Thoracic aorta (tissue), 2 donors: ENCODE data around the gene TMEM204. TPM values are rescaled to one million over a fixed set of nuclear protein-coding genes. Genes with fewer than 3 reads are reported as not detected.

Source experiments
- ATAC-seq: fragments of 150-250 bp; one replicate; pipeline ENCODE4 v1.8.0; 2017; ENCODE audit warnings: low read depth; ENCODE audit not compliant: insufficient number of reproducible peaks, low FRiP score
- DNase-seq: peaks from one replicate; pipeline ENCODE4 v3.0.0-alpha.2; 2020; ENCODE audit warnings: low spot score
- H3K27ac ChIP-seq, 2 donors: fragments of 200-600 bp; sonication (generic); 1 replicate in 1 of 2; 2 replicates in 1 of 2; pipeline ENCODE4 v1.5.1; 2016; ENCODE audit warnings: mild to moderate bottlenecking in 2 of 2, moderate library complexity in 2 of 2
- H3K27me3 ChIP-seq: fragments of 200-600 bp; sonication (generic); replicated peaks from 2 replicates; pipeline ENCODE4 v1.6.0; 2016; ENCODE audit warnings: mild to moderate bottlenecking; ENCODE audit not compliant: insufficient read depth
- H3K36me3 ChIP-seq: fragments of 200-600 bp; sonication (generic); one replicate; pipeline ENCODE4 v1.5.1; 2016
- H3K4me1 ChIP-seq, 2 donors: fragments of 200-600 bp; sonication (generic); 1 replicate in 1 of 2; 2 replicates in 1 of 2; pipeline versions ENCODE4 v1.5.1 to v1.6.0; 2016; ENCODE audit warnings: low read depth in 2 of 2, mild to moderate bottlenecking in 1 of 2; ENCODE audit not compliant: control insufficient read depth in 1 of 2
- H3K4me3 ChIP-seq: fragments of 200-600 bp; sonication (generic); 2 replicates; pipeline ENCODE4 v1.5.1; 2016; ENCODE audit warnings: mild to moderate bottlenecking
- H3K9me3 ChIP-seq: fragments of 200-600 bp; sonication (generic); 2 replicates; pipeline ENCODE4 v1.5.1; 2016
- CTCF ChIP-seq: fragments of 200-600 bp; sonication (generic); IDR thresholded peaks from one replicate; pipeline ENCODE4 v1.5.1; 2019; ENCODE audit warnings: antibody characterized with exemption
- total RNA-seq, 2 donors: library from RNA; depleted of rRNA; stranded (reverse); fragments of >200 nt; gene quantifications; one replicate each; pipeline versions ENCODE4 v1.1.0 to v1.2.3, GENCODE V29; 2016

Gene TMEM204
- total RNA-seq, 2 donors from 2014 or later: 111 to 125 TPM

- Histone ChIP-seq H3K4me1 (peaks cover 69 to 84% of the 10 kb centered on the region in 2 donors), H3K9me3 (no peaks in the 10 kb centered on the region), H3K27ac (peak overlapping the region; percentile 90 to 95), H3K36me3 (peaks cover 19% of the 10 kb centered on the region), H3K4me3 (peak overlapping the region; percentile 64), H3K27me3 (no peaks in the 10 kb centered on the region)
- DNase-seq (no peak), ATAC-seq (peak; percentile 30)
- TF ChIP-seq CTCF: no peak
These were observed 11.9 kb downstream of the TMEM204 start for GRCh38 chr16:1545044-1546040.

GRCh38 chr16:1546430-1546829 is 13.0 kb downstream of the TMEM204 start:
- Histone ChIP-seq H3K27me3 (no peaks in the 10 kb centered on the region), H3K4me3 (no peak overlapping the region), H3K4me1 (peaks cover 75 to 95% of the 10 kb centered on the region in 2 donors), H3K9me3 (no peaks in the 10 kb centered on the region), H3K27ac (peak overlapping the region; percentile 90 to 95), H3K36me3 (peaks cover 18% of the 10 kb centered on the region)
- DNase-seq (no peak), ATAC-seq (no peak)
- no peak for TF ChIP-seq CTCF

- ATAC-seq (no peak), DNase-seq (no peak)
- TF ChIP-seq CTCF: no peak
- peaks cover 11% of the 10 kb centered on the region for H3K36me3 ChIP-seq
- H3K4me1 ChIP-seq: peaks cover 70 to 87% of the 10 kb centered on the region in 2 donors
- H3K9me3 ChIP-seq: no peaks in the 10 kb centered on the region
- H3K4me3 ChIP-seq: peak overlapping the region; percentile 32
- peak overlapping the region; percentile 52 to 95 for H3K27ac ChIP-seq
- no peaks in the 10 kb centered on the region for H3K27me3 ChIP-seq
These were observed 14.8 kb downstream of the TMEM204 start for GRCh38 chr16:1548233-1548632.

GRCh38 chr16:1548727-1549126 is 15.3 kb downstream of the TMEM204 start:
- TF ChIP-seq CTCF: no peak
- Histone ChIP-seq H3K27ac (peak overlapping the region; percentile 52 to 95), H3K9me3 (no peaks in the 10 kb centered on the region), H3K36me3 (peaks cover 11% of the 10 kb centered on the region), H3K4me1 (peaks cover 66 to 82% of the 10 kb centered on the region in 2 donors), H3K27me3 (no peaks in the 10 kb centered on the region), H3K4me3 (peak overlapping the region; percentile 32)
- DNase-seq (no peak), ATAC-seq (no peak)

- ATAC-seq (no peak), DNase-seq (no peak)
- no peaks in the 10 kb centered on the region for H3K27me3 ChIP-seq
- peak overlapping the region; percentile 10 for H3K4me3 ChIP-seq
- no peaks in the 10 kb centered on the region for H3K9me3 ChIP-seq
- no peak for TF ChIP-seq CTCF
- peaks cover 55 to 68% of the 10 kb centered on the region in 2 donors for H3K4me1 ChIP-seq
- peak overlapping the region; percentile 77 to 95 for H3K27ac ChIP-seq
- peaks cover 17% of the 10 kb centered on the region for H3K36me3 ChIP-seq
These were observed 16.6 kb downstream of the TMEM204 start for GRCh38 chr16:1550069-1550468.
